Fibroblast of lung (primary cell): Measurements from ENCODE around the gene TMEM221. TPM values are rescaled to one million over a fixed set of nuclear protein-coding genes. Genes with fewer than 3 reads are reported as not detected.

ENCODE experiments used
- DNase-seq, 2 donors: peaks; one replicate each; pipeline versions ENCODE4 v3.0.0 to v3.0.0-alpha.2; 2010; ENCODE audit warnings: low read depth in 2 of 2
- H2AFZ ChIP-seq: 2 replicates; pipeline ENCODE4 v1.5.1; 2012; ENCODE audit warnings: low read length, control low read depth, inconsistent platforms
- H3K27ac ChIP-seq: 2 replicates; pipeline ENCODE4 v1.5.1; 2011; ENCODE audit warnings: low read length, control low read depth; ENCODE audit not compliant: insufficient read depth
- H3K27me3 ChIP-seq: 2 replicates; pipeline ENCODE4 v1.5.1; 2011; ENCODE audit warnings: mild to moderate bottlenecking, low read length; ENCODE audit not compliant: control insufficient read depth, insufficient read depth
- H3K36me3 ChIP-seq: 2 replicates; pipeline ENCODE4 v1.5.1; 2011; ENCODE audit warnings: low read length; ENCODE audit not compliant: control insufficient read depth, insufficient read depth
- H3K4me1 ChIP-seq: 2 replicates; pipeline ENCODE4 v1.5.1; 2011; ENCODE audit warnings: low read length; ENCODE audit not compliant: control insufficient read depth, insufficient read depth; ENCODE audit errors: extremely low read depth
- H3K4me2 ChIP-seq: 2 replicates; pipeline ENCODE4 v1.5.1; 2011; ENCODE audit warnings: low read length, control low read depth; ENCODE audit not compliant: insufficient read depth; ENCODE audit errors: extremely low read depth
- H3K4me3 ChIP-seq, 4 experiments: fragments of 200-600 bp in 1 of 4; sonication (generic) in 1 of 4; replicated peaks in 1 of 4; 2 replicates each; pipeline ENCODE4 v1.5.1; 2011 to 2016; ENCODE audit warnings: low read length in 4 of 4, low read depth in 3 of 4, mild to moderate bottlenecking in 3 of 4, control low read depth in 2 of 4, inconsistent platforms in 1 of 4, mixed read lengths in 1 of 4; ENCODE audit not compliant: insufficient read depth in 1 of 4; ENCODE audit errors: control extremely low read depth in 1 of 4
- H3K79me2 ChIP-seq: 2 replicates; pipeline ENCODE4 v1.5.1; 2012; ENCODE audit warnings: mild to moderate bottlenecking, low read length, inconsistent platforms; ENCODE audit not compliant: control insufficient read depth, insufficient read depth
- H3K9ac ChIP-seq: 2 replicates; pipeline ENCODE4 v1.5.1; 2011; ENCODE audit warnings: mild to moderate bottlenecking, low read length, control low read depth; ENCODE audit not compliant: insufficient read depth
- H3K9me3 ChIP-seq: 2 replicates; pipeline ENCODE4 v1.5.1; 2012; ENCODE audit warnings: low read depth, low read length; ENCODE audit not compliant: control insufficient read depth, insufficient read depth
- H4K20me1 ChIP-seq: 2 replicates; pipeline ENCODE4 v1.5.1; 2011; ENCODE audit warnings: low read length; ENCODE audit not compliant: control insufficient read depth, insufficient read depth; ENCODE audit errors: extremely low read depth
- EZH2 ChIP-seq: IDR thresholded peaks from 2 replicates; pipeline ENCODE4 v1.5.1; 2012; ENCODE audit warnings: low read length, control low read depth, mild to moderate bottlenecking; ENCODE audit errors: missing control alignments
- polyA plus RNA-seq, 2 donors: library from polyadenylated mRNA; depleted of rRNA in 1 of 2; stranded (reverse) in 1 of 2; unstranded in 1 of 2; fragments of >200 nt; gene quantifications; 2 replicates each; pipeline ENCODE4 v1.2.1, GENCODE V29; 2011 to 2012; ENCODE audit warnings: missing spikeins in 1 of 2
- total RNA-seq: library from RNA; depleted of rRNA; stranded (reverse); fragments of >200 nt; gene quantifications from 2 replicates; pipeline ENCODE4 v1.2.1, GENCODE V29; 2014
- TF ChIP-seq, protein P1 (sequence below), 2 donors: IDR thresholded peaks in 1 of 2; conservative IDR thresholded peaks in 1 of 2; 1 replicate in 1 of 2; 2 replicates in 1 of 2; pipeline ENCODE4 v1.5.1; 2011 to 2012; ENCODE audit warnings: low read length in 2 of 2, control low read depth in 1 of 2, inconsistent platforms in 1 of 2, low read depth in 1 of 2, mild to moderate bottlenecking in 1 of 2

Gene TMEM221
- total and polyA plus RNA-seq, 2 donors (not counting 1 experiment from before 2014, with no cell fraction given): 0.17 TPM; not detected in 1

GRCh38 chr19:17394891-17395415 is 53.5 kb downstream of the TMEM221 start:
- no peak overlapping the region for H3K27ac ChIP-seq
- no peak for TF ChIP-seq EZH2
- TF ChIP-seq, protein P1, sequence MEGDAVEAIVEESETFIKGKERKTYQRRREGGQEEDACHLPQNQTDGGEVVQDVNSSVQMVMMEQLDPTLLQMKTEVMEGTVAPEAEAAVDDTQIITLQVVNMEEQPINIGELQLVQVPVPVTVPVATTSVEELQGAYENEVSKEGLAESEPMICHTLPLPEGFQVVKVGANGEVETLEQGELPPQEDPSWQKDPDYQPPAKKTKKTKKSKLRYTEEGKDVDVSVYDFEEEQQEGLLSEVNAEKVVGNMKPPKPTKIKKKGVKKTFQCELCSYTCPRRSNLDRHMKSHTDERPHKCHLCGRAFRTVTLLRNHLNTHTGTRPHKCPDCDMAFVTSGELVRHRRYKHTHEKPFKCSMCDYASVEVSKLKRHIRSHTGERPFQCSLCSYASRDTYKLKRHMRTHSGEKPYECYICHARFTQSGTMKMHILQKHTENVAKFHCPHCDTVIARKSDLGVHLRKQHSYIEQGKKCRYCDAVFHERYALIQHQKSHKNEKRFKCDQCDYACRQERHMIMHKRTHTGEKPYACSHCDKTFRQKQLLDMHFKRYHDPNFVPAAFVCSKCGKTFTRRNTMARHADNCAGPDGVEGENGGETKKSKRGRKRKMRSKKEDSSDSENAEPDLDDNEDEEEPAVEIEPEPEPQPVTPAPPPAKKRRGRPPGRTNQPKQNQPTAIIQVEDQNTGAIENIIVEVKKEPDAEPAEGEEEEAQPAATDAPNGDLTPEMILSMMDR (conservative IDR thresholded peaks at IDR 0.05 in 1 of 2, IDR thresholded peaks at IDR 0.05 in 1 of 2; ENCODE audit: low read depth in 1 of 2, low read length in 2 of 2): peak; percentile 32 to 65
- no peaks in the 10 kb centered on the region for H3K79me2 ChIP-seq
- no peak overlapping the region for H3K4me2 ChIP-seq
- no peaks in the 10 kb centered on the region for H3K9me3 ChIP-seq
- peak; percentile 27 to 52 for DNase-seq
- no peak overlapping the region for H3K4me3 ChIP-seq
- H3K9ac ChIP-seq: no peak overlapping the region
- H4K20me1 ChIP-seq: no peaks in the 10 kb centered on the region
- peaks cover 3% of the 10 kb centered on the region for H3K27me3 ChIP-seq
- peaks cover 2% of the 10 kb centered on the region for H3K4me1 ChIP-seq
- no peak overlapping the region for H2AFZ ChIP-seq
- H3K36me3 ChIP-seq: no peaks in the 10 kb centered on the region

GRCh38 chr19:17393914-17394313 is 54.6 kb downstream of the TMEM221 start, which contains the start of gene CCDC194:
TSS of gene CCDC194 (minus strand) at chr19:17394196. CDS start at chr19:17394158, 38 bp downstream.
- Histone ChIP-seq H3K27ac (no peak within 1 kb of the TSS), H3K9me3 (no peaks in the 10 kb centered on the region), H3K79me2 (no peaks in the 10 kb centered on the region), H3K9ac (no peak within 1 kb of the TSS), H3K4me1 (peaks cover 2% of the 10 kb centered on the region), H3K27me3 (peaks cover 3% of the 10 kb centered on the region), H2AFZ (no peak within 1 kb of the TSS), H3K4me2 (no peak within 1 kb of the TSS), H4K20me1 (no peaks in the 10 kb centered on the region), H3K4me3 (no peak within 1 kb of the TSS), H3K36me3 (no peaks in the 10 kb centered on the region)
- no peak for TF ChIP-seq EZH2
- TF ChIP-seq, protein P1 (conservative IDR thresholded peaks at IDR 0.05 in 1 of 2, IDR thresholded peaks at IDR 0.05 in 1 of 2; ENCODE audit: low read depth in 1 of 2, low read length in 2 of 2): no peak
- DNase-seq: no peak

- no peaks in the 10 kb centered on the region for H4K20me1 ChIP-seq
- no peak for DNase-seq
- TF ChIP-seq, protein P1 (conservative IDR thresholded peaks at IDR 0.05 in 1 of 2, IDR thresholded peaks at IDR 0.05 in 1 of 2; ENCODE audit: low read depth in 1 of 2, low read length in 2 of 2): no peak
- no peak for TF ChIP-seq EZH2
- peaks cover 2% of the 10 kb centered on the region for H3K4me1 ChIP-seq
- H3K4me2 ChIP-seq: no peak overlapping the region
- H3K27me3 ChIP-seq: peaks cover 3% of the 10 kb centered on the region
- H3K4me3 ChIP-seq: no peak overlapping the region
- no peak overlapping the region for H3K27ac ChIP-seq
- no peak overlapping the region for H3K9ac ChIP-seq
- no peaks in the 10 kb centered on the region for H3K9me3 ChIP-seq
- no peak overlapping the region for H2AFZ ChIP-seq
- H3K36me3 ChIP-seq: no peaks in the 10 kb centered on the region
- H3K79me2 ChIP-seq: no peaks in the 10 kb centered on the region
These were observed 55.5 kb downstream of the TMEM221 start for GRCh38 chr19:17393002-17393401.
